Fibroblast of mammary gland (primary cell): ENCODE results near the gene GLRX.

Experiments used
- DNase-seq: peaks from one replicate; pipeline ENCODE4 v3.0.0-alpha.2; 2010; ENCODE audit warnings: low read depth
- H3K4me3 ChIP-seq: 2 replicates; pipeline ENCODE4 v1.5.1; 2011; ENCODE audit warnings: low read depth, mild to moderate bottlenecking, low read length, moderate library complexity; ENCODE audit not compliant: control insufficient read depth
- CTCF ChIP-seq: conservative IDR thresholded peaks from 2 replicates; pipeline ENCODE4 v1.5.1; 2011; ENCODE audit warnings: low read depth, low read length, inconsistent platforms; ENCODE audit not compliant: control insufficient read depth, insufficient read depth

The GLRX gene

GRCh38 chr5:95827892-95828246, 5.3 kb upstream of the GLRX start:
- TF ChIP-seq CTCF: no peak
- H3K4me3 ChIP-seq: no peak overlapping the region
- DNase-seq: no peak

GRCh38 chr5:95826949-95827891, 4.7 kb upstream of the GLRX start:
- DNase-seq: no peak
- TF ChIP-seq CTCF: no peak
- no peak overlapping the region for H3K4me3 ChIP-seq

GRCh38 chr5:95825495-95825894, 3.0 kb upstream of the GLRX start:
- TF ChIP-seq CTCF: no peak
- H3K4me3 ChIP-seq: no peak overlapping the region
- DNase-seq: no peak

- DNase-seq: no peak
- no peak for TF ChIP-seq CTCF
- H3K4me3 ChIP-seq: no peak overlapping the region
Observed at GRCh38 chr5:95824747-95825146, 2.2 kb upstream of the GLRX start.

- TF ChIP-seq CTCF: no peak
- DNase-seq: peak; percentile 96
- H3K4me3 ChIP-seq: peak overlapping the region; percentile 65
Observed at GRCh38 chr5:95823738-95824609, 1.4 kb upstream of the GLRX start.

GRCh38 chr5:95823218-95823737, 752 bp upstream of the GLRX start:
- TF ChIP-seq CTCF: peak; percentile 13
- peak overlapping the region; percentile 65 for H3K4me3 ChIP-seq
- DNase-seq: no peak
